HG03066 (cell line): Measurements from ENCODE around the gene SH3RF3.

Experiments used
- ATAC-seq: cut with Tn5 transposase; IDR thresholded peaks from one replicate; pipeline ENCODE4 v1.9.1; 2021; ENCODE audit warnings: low read depth; ENCODE audit not compliant: unreplicated experiment

SH3RF3 gene

DNA sequence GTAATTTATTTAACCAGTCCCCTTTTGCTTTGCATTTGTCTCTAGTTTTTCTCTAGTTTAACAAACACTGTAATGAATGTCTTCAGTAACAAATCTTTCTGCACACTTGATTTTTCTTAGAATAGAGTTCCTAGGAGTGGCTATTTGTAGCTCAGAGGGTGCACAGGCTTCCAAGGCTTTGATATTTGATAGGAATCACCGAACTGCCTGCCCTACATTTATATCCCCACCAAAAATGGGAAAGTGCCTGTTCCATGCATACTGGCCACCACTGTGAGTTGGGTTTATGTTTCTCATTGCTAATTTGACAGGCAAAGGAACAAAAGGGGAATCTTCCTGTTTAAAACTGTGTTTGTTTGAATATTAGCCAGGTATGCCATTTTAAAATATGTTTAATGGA is 238.7 kb downstream of the SH3RF3 start:
- ATAC-seq, result no peak

GRCh38 chr2:109368798-109369197 is 239.8 kb downstream of the SH3RF3 start:
- no peak for ATAC-seq

GRCh38 chr2:109369671-109370191 is 240.7 kb downstream of the SH3RF3 start:
- ATAC-seq, result no peak

DNA sequence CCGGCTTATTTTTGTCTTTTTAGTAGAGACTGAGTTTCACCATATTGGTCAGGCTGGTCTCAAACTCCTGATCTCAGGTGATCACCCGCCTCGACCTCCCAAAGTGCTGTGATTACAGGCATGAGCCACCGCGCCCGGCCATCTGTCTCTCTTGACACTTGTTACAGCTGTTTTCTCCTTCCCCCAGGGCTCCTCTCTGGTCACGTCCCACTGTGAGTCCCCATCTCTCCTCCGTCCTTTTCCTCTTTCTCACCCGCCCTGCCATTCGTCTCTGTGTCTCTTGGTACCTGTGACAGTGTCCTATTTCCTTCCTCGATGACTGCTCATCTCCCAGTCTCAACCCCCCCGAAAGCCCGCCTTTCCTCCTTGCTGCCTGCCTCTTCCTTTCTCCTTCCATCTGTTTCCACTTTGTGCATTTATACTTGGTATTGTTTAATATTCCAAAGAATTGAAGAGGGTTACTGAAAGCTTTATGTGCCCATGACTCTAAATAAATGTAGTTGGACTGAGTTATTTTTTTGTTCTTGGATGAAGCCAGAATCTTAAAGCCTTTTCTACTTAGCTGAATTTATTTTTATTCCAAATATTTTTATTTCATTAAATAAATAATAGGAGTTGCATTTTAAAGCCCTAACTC is 241.5 kb downstream of the SH3RF3 start:
- no peak for ATAC-seq

DNA sequence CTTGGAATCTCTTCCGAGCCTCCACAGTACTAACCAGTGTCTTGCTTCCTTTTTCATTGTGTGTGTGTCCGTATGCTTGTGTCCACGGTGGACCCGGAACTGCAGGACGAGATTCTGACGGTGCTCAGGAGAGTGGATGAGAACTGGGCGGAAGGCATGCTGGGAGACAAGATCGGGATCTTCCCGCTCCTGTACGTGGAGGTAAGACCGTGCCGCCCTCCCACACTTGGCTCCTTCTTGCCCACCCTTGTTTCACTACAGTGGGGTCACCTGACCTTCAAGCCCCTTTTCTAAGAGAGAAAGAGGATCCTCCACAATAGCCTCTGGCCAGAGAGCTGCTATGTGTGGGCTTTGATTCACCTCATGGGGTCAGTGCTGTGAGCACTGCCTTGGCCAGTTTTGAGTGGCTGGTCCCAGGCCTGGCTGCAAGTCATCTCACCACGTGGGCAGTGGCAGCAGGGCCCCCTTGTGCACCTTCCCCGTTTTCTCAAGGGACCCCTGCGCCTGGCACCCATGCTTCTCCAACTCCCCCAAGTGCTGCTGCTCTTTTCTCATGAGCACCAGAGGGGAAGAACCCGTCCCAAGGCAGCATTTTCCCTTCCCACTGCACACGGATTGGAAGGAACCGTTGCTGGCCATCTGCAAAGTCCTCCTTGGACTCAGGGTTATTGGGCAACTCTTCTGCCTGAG is 242.6 kb downstream of the SH3RF3 start:
- no peak for ATAC-seq

DNA sequence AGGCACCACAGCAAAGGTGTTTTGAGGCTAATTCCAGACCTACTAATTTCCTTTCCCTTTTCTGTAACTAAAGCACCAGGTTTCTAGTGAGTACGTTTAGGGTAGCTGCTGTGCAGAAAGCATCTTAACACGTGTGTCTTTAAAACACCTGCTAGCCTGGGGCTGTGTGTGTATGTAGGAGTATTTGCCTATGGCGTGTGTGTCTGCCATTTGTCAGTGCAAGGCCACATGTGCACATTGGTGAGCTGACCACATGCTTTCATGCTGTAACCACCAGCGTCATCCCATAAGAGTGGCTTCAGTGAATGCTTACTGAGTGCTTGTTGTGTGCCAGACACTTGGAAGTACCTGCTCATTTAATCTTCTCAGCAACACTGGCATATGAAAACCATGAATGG is 243.2 kb downstream of the SH3RF3 start:
- no peak for ATAC-seq

DNA sequence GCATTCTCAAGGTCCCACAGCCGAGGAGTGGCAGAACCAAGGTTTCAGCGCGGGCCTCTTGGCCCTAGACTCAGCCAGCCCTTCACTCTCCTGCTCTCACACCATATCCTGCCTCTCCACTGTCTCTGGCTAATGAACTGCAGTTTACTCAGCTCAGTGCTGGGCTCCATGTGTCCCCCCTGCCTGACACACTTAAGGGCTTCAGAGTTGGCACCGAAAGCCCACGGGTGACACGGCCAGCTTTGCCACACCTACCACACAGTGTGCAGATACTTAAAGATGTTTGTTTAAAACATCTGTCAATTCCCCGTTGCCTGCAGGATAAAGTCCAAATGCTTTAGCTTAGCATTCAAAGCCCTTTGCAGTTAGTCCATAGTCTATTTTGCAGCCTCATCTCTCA is 243.6 kb downstream of the SH3RF3 start:
- ATAC-seq, result no peak

DNA sequence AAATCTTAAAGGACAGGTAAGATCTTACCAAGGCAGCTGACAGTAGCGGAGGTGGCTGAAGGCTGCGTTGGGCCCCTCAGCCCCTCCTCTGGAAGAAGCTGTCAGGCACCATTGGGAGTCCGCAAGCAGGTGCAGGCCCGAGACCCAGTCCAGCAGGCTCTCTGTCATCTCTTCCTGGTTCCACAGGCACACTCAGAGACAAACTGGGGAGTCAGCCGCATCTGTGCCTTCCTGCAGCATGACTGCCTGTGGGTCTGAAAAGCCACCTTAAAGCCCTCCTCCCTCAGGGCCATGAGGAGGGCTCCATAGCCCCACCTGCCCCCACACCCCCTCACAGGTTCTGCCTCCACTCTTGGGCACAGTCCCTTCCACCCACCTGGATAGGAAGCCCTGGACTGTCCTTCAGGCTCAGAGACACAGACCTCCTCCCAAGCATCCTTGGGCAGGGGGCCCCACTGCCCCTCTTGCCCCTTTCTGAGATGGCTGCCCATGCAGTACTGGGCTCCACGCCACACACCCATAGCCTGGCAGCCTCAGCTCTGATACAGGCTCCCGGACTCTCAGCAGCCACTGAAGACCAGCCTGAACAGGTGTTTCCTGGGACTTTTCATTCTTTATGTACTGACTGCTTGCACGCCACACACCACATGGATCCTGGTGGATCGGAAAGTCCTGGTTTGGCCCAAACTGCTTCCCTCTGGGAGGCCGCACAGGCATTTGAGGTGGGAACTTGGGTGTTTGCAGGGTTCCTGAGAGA is 245.0 kb downstream of the SH3RF3 start:
- no peak for ATAC-seq

GRCh38 chr2:109374548-109375130 is 245.6 kb downstream of the SH3RF3 start:
- no peak for ATAC-seq

- no peak for ATAC-seq
Measured at GRCh38 chr2:109375131-109375561, 246.1 kb downstream of the SH3RF3 start.

- no peak for ATAC-seq
Measured at GRCh38 chr2:109375656-109376055, 246.7 kb downstream of the SH3RF3 start.

- no peak for ATAC-seq
Measured at GRCh38 chr2:109376115-109376514, 247.1 kb downstream of the SH3RF3 start.

DNA sequence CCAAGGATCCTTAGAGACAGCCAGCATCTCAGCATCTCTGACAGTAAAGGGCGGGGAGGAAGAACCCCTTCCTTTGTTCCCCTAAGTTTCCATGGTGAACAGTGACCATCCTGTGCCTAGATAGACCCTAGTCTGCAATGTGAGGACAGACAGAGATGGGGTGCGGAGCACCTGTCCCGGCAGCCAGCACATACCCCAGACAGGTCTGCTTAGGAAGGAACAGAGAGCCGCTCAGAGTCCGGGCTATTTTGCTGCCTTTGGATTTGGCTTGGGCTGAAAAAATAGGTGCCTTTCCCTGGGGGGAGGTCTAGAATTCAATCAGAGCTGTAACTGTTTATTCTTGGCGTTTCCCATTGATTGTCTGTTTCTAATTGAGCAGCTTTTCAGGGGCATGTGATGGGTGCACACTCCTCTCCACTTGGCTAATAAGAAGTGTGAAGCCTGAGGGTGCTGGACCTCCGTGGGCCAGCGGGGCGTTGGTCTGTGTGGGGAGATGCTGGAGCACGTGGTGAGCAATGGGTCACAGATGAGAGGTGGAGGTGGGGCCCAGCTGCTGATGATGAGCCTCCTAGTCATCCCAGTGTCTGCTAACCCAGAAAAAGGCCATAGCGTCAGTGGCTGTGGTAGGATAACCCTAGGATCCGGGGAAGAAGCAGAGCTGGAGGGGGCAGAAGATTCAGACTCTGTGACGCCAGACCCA is 247.9 kb downstream of the SH3RF3 start:
- ATAC-seq, result no peak

DNA sequence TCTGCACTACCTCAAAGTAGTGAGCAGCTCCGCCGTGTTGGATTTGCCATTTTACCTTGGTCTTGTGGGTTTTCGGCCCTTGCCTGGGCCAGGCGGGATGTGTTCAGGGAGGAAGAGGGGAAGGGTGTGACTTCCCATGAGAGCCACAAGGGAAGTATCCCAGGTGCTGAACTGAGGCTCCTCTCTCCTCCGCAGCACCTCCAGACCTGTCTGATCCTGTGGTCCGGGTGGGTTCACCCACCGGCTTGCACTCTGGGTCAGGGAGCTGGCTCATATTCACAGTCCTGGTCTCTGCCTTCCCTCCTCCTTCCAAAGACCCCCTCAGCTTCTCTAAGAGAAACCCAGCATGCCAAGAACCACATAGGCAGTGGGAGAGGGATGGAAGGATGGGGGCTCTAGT is 249.0 kb downstream of the SH3RF3 start:
- ATAC-seq, result no peak

DNA sequence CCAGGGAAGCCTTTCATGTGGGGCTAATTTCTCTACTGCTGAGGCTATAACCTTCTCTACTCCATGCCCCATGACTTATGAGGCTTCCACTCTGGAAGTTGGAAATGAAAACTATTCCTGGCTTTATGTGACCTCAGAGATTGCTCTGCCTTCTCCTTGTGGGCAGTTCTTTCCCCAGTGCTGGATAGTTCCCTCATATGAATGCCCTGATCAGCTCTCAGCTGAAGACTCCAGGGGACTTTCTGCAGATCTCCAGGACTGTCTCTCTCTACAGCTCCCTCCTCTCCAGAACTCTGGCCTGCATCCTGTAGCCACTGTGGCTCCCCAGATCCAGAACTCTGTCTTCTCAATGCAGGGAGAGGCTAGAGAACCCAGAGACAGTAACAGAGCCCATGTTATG is 249.7 kb downstream of the SH3RF3 start:
- no peak for ATAC-seq

GRCh38 chr2:109379507-109379906 is 250.5 kb downstream of the SH3RF3 start:
- no peak for ATAC-seq

- no peak for ATAC-seq
Measured at GRCh38 chr2:109380502-109381326, 251.7 kb downstream of the SH3RF3 start.

DNA sequence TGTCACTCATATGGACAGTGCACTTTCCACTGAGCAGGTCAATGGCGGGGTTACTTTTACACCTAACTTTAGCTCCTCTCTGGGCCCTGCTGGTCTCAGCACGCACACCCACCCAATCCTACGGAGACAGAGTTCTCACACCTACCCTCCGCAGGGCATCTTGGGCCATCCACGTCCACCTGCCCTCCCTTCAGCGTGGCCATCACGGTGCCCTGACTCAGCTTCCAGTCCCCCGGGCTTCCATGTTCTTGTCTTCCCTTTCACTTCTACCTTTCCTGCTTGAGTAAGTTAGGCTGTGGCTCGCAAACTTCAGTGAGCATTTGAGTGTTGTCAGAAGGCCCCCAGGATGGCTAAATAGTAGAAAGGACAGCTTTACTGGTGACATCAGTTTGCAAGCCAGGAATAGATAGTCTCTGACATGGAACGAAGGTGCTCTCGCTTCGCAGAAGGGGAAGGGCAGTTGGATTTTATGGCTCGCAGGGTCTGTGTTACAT is 252.4 kb downstream of the SH3RF3 start:
- ATAC-seq, result no peak

DNA sequence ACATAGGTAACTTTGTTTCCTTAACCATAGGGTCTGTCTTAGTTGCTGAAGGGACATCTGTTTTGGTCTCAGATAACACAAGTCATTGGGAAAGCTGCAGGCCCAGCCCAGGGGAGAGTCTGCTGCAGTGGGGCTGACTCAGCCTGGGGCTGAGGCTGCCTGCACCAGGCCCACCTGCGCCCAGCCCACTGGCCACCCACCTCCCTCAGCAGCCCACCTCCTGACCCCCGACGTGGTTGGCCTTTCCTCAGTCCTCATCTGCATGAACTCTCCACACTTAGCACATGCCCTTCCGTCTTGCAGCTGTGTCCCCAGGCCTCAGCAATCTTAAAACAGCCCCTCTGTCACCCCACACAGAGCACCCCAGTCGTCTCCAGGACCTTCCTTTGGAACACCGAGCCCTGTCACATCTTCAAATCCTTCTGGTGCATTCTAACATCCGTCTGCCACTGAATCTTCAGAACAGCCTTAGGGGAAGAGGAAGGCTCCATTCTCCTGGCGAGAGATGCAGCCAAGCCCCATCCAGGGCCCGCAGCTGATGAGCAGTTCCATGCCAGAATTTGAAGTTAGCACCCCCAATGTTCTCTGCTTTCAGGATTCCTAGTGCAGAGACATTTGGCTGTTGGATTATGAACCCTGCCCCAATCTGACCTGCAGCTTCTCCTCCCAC is 253.4 kb downstream of the SH3RF3 start:
- no peak for ATAC-seq
